Testis (tissue), 2 donors: Measurements from ENCODE around the gene CIT.
A peak's percentile ranks its signal among the peaks of the same experiment; 100 is the strongest.

Experiments
- CTCF ChIP-seq, 3 experiments: fragments of 450-650 bp in 2 of 3; fragments of 200-600 bp in 1 of 3; sonication (generic) in 1 of 3; IDR thresholded peaks; one replicate each; pipeline ENCODE4 v1.5.1; 2016 to 2019; ENCODE audit warnings: antibody characterized with exemption in 3 of 3, mild to moderate bottlenecking in 2 of 3, moderate library complexity in 1 of 3
- POLR2A ChIP-seq: fragments of 450-650 bp; IDR thresholded peaks from one replicate; pipeline ENCODE4 v1.6.1; 2017; ENCODE audit warnings: antibody characterized with exemption, mild to moderate bottlenecking, moderate library complexity

DNA sequence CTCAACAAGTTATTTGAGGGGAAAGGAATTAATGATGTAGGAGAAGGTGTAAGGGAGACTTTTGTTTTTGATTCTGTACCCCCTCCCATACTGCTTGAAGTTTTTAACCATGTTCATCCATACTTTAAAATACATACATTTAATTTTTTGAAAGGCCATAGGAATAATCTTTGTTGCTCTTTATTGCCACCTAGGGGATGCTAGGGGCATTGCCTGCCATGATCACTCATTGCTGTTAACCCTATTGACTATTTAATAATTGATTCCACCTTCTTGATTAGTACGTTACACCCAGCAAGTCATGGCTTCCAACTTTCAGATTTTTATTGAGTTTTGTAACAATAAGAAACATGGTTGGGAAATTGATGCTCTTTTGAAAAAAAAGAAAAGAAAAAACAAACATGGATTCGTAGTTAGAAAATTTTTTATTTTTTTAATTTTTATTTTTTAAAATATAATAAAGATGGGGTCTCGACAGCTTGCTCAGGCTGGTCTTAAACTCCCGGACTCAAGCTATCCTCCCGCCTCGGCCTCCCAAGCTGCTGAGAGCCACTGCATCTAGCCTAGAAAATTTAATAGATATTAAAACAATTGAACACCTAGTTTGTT lies 217.7 kb downstream of the CIT start:
- TF ChIP-seq CTCF (IDR thresholded peaks at IDR 0.05) (peak; percentile 56 to 88 (median 74)), POLR2A (no peak)
